PFSK-1 (cell line): Measurements from ENCODE around the gene RAPSN.

Experiments used
- POLR2AphosphoS5 ChIP-seq: IDR thresholded peaks from 2 replicates; pipeline ENCODE4 v1.6.1; 2012; ENCODE audit warnings: low read depth, mild to moderate bottlenecking, control low read depth, low read length, moderate library complexity
- REST ChIP-seq, 2 experiments: IDR thresholded peaks; 2 replicates each; pipeline versions ENCODE4 v1.6.1 to v1.8.0; 2011 to 2012; ENCODE audit warnings: low read depth in 2 of 2, low read length in 2 of 2, control low read depth in 1 of 2, inconsistent platforms in 1 of 2, mild to moderate bottlenecking in 1 of 2, moderate library complexity in 1 of 2; ENCODE audit not compliant: insufficient read depth in 1 of 2
- SIN3A ChIP-seq: IDR thresholded peaks from 2 replicates; pipeline ENCODE4 v1.6.1; 2012; ENCODE audit warnings: mild to moderate bottlenecking, low read length, moderate library complexity, borderline replicate concordance; ENCODE audit not compliant: insufficient read depth
- TAF1 ChIP-seq: IDR thresholded peaks from 2 replicates; pipeline ENCODE4 v1.6.1; 2012; ENCODE audit warnings: low read length, control low read depth, borderline replicate concordance; ENCODE audit not compliant: insufficient read depth

GRCh38 chr11:47451990-47452389, 3.1 kb upstream of the RAPSN start:
- TF ChIP-seq TAF1 (no peak), POLR2AphosphoS5 (no peak), REST (IDR thresholded peaks at IDR 0.05; ENCODE audit: insufficient read depth in 1 of 2, low read depth in 2 of 2, low read length in 2 of 2) (no peak), SIN3A (no peak)
